ENCODE results near the gene ITGB6. TPM values are rescaled to one million over a fixed set of nuclear protein-coding genes. Genes with fewer than 3 reads are reported as not detected.

Gene ITGB6
- polyA plus RNA-seq, 2 of the 4 experiments (the other 2 are of a cell fraction): 4.2 to 5.0 TPM

DNA sequence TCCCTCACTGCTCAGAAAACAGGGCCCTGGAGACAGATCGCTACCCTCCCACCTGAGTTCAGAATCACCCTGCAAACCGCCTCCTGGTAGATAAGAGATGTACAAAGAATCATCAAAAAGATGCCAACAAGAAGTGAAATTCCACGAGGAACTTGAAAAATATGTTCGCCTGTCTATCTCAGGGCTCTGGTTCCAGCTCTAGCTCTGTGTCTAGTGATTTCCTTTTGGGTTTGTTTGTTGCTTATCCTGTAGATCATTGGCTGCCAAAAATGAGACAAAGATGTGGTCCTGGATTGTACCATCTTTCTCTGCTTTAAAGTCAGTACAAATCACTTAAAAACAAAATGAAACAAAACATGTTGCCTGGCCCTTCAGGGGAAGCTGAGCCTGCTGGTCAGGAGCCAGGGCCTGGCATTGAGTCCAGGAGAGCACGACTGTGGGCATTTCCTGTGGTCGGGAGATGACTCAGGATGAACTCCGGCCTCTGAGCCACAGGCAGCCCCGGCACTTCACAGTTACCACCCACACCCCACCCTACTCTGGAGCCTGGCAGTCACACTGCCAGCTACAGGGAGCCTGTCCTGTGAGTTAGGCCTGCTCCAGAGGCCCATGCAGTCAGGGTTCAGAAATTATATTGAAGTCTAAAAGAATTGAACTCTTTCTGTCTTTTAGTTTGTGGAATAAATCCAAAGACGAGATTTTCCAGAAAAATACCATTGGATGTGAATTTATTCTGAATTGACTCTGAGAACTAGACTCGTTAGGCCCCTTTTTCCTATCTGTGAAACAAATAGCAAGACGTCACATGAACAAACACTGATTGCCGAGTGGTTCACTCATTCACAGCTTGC, 8.0 kb upstream of the ITGB6 start (continued):
- TF ChIP-seq TP53 (CRISPR knock-in tag; IDR thresholded peaks at IDR 0.05): no peak
- TF ChIP-seq TFCP2L1 (CRISPR knock-in tag; IDR thresholded peaks at IDR 0.05): no peak
- TF ChIP-seq, protein P1, sequence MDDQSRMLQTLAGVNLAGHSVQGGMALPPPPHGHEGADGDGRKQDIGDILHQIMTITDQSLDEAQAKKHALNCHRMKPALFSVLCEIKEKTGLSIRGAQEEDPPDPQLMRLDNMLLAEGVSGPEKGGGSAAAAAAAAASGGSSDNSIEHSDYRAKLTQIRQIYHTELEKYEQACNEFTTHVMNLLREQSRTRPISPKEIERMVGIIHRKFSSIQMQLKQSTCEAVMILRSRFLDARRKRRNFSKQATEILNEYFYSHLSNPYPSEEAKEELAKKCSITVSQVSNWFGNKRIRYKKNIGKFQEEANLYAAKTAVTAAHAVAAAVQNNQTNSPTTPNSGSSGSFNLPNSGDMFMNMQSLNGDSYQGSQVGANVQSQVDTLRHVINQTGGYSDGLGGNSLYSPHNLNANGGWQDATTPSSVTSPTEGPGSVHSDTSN (IDR thresholded peaks at IDR 0.05): 0 out of 2 replicates have a peak, but pooled peaks have one; percentile 59
- TF ChIP-seq FOSB (CRISPR knock-in tag; IDR thresholded peaks at IDR 0.05): 0 out of 2 replicates have a peak, but pooled peaks have one; percentile 63
- no peak for TF ChIP-seq NR3C1 (IDR thresholded peaks at IDR 0.05)
- TF ChIP-seq KDM1A (IDR thresholded peaks at IDR 0.05; ENCODE audit: low read depth): no peak
- no peak for TF ChIP-seq NFE2L2 (conservative IDR thresholded peaks at IDR 0.05; ENCODE audit: low read length)
- no peak; the same call in 1 of the 2 replicates for TF ChIP-seq FOXS1 (CRISPR knock-in tag; IDR thresholded peaks at IDR 0.05)
- no peak for TF ChIP-seq SREBF2 (IDR thresholded peaks at IDR 0.05)
- TF ChIP-seq RAD21 (conservative IDR thresholded peaks at IDR 0.05 in 1 of 2, IDR thresholded peaks at IDR 0.05 in 1 of 2): 0 out of 5 replicates have a peak, but pooled peaks have one; percentile 12 to 22
- TF ChIP-seq ZC3H11A (IDR thresholded peaks at IDR 0.05): no peak
- TF ChIP-seq, protein P2, sequence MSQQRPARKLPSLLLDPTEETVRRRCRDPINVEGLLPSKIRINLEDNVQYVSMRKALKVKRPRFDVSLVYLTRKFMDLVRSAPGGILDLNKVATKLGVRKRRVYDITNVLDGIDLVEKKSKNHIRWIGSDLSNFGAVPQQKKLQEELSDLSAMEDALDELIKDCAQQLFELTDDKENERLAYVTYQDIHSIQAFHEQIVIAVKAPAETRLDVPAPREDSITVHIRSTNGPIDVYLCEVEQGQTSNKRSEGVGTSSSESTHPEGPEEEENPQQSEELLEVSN (IDR thresholded peaks at IDR 0.05; ENCODE audit: borderline replicate concordance, low read depth): peak; percentile 71
- no peak for TF ChIP-seq CHD4 (IDR thresholded peaks at IDR 0.05; ENCODE audit: borderline replicate concordance)
- no peak for TF ChIP-seq RARB (CRISPR knock-in tag; IDR thresholded peaks at IDR 0.05)
- TF ChIP-seq CHD2 (IDR thresholded peaks at IDR 0.05; ENCODE audit: low read length, partially characterized antibody): no peak
- peak; percentile 65 for TF ChIP-seq JUNB (IDR thresholded peaks at IDR 0.05)
- no peak for TF ChIP-seq HDAC2 (IDR thresholded peaks at IDR 0.05)
- TF ChIP-seq, protein P3, sequence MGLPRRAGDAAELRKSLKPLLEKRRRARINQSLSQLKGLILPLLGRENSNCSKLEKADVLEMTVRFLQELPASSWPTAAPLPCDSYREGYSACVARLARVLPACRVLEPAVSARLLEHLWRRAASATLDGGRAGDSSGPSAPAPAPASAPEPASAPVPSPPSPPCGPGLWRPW (IDR thresholded peaks at IDR 0.05): no peak
- no peak for TF ChIP-seq ZFP36 (IDR thresholded peaks at IDR 0.05; ENCODE audit: borderline replicate concordance, partially characterized antibody)
- TF ChIP-seq MYC (IDR thresholded peaks at IDR 0.05; ENCODE audit: borderline replicate concordance, low read length): no peak
- TF ChIP-seq, protein P4, sequence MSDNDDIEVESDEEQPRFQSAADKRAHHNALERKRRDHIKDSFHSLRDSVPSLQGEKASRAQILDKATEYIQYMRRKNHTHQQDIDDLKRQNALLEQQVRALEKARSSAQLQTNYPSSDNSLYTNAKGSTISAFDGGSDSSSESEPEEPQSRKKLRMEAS (IDR thresholded peaks at IDR 0.05): peak; percentile 95
- TF ChIP-seq EHF (CRISPR knock-in tag; IDR thresholded peaks at IDR 0.05): peak; percentile 78
- TF ChIP-seq ZSCAN20 (CRISPR knock-in tag; IDR thresholded peaks at IDR 0.05): no peak
- peak; percentile 79 for TF ChIP-seq FOSL2 (IDR thresholded peaks at IDR 0.05)
- TF ChIP-seq FOSL2 (CRISPR knock-in tag; IDR thresholded peaks at IDR 0.05): peak; percentile 93
- TF ChIP-seq GATA3 (IDR thresholded peaks at IDR 0.05; ENCODE audit: borderline replicate concordance): peak; percentile 79; the same call in 1 of the 2 replicates
- peak; percentile 25; the same call in 1 of the 2 replicates for TF ChIP-seq POLR2A (IDR thresholded peaks at IDR 0.05; ENCODE audit: low read length)
- TF ChIP-seq, protein P5, sequence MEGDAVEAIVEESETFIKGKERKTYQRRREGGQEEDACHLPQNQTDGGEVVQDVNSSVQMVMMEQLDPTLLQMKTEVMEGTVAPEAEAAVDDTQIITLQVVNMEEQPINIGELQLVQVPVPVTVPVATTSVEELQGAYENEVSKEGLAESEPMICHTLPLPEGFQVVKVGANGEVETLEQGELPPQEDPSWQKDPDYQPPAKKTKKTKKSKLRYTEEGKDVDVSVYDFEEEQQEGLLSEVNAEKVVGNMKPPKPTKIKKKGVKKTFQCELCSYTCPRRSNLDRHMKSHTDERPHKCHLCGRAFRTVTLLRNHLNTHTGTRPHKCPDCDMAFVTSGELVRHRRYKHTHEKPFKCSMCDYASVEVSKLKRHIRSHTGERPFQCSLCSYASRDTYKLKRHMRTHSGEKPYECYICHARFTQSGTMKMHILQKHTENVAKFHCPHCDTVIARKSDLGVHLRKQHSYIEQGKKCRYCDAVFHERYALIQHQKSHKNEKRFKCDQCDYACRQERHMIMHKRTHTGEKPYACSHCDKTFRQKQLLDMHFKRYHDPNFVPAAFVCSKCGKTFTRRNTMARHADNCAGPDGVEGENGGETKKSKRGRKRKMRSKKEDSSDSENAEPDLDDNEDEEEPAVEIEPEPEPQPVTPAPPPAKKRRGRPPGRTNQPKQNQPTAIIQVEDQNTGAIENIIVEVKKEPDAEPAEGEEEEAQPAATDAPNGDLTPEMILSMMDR (IDR thresholded peaks at IDR 0.05): no peak

All from A549 (cell line).